Uterus (tissue), 4 donors: ENCODE results near the gene CSGALNACT2. TPM values are rescaled to one million over a fixed set of nuclear protein-coding genes. Genes with fewer than 3 reads are reported as not detected.

Experiments
- DNase-seq, 2 donors: peaks; one replicate each; pipeline ENCODE4 v3.0.0-alpha.2; 2019 to 2020
- H3K27ac ChIP-seq, 2 donors: fragments of 200-600 bp; sonication (generic); 1 replicate in 1 of 2; 2 replicates in 1 of 2; pipeline ENCODE4 v1.5.1; 2016 to 2018
- H3K27me3 ChIP-seq, 2 donors: fragments of 200-600 bp; sonication (generic); one replicate each; pipeline ENCODE4 v1.5.1; 2018 to 2019; ENCODE audit warnings: control low read depth in 1 of 2
- H3K36me3 ChIP-seq, 2 donors: fragments of 200-600 bp; sonication (generic); one replicate each; pipeline ENCODE4 v1.5.1; 2019; ENCODE audit warnings: control low read depth in 1 of 2
- H3K4me1 ChIP-seq, 2 donors: fragments of 200-600 bp; sonication (generic); one replicate each; pipeline ENCODE4 v1.5.1; 2018 to 2019; ENCODE audit warnings: control low read depth in 1 of 2
- H3K4me3 ChIP-seq, 2 donors: fragments of 200-600 bp; sonication (generic); 1 replicate in 1 of 2; 2 replicates in 1 of 2; pipeline ENCODE4 v1.5.1; 2018 to 2019; ENCODE audit warnings: mild to moderate bottlenecking in 1 of 2
- H3K9me3 ChIP-seq, 2 donors: fragments of 200-600 bp; sonication (generic); one replicate each; pipeline ENCODE4 v1.5.1; 2019; ENCODE audit warnings: control low read depth in 1 of 2
- POLR2A ChIP-seq, 2 donors: fragments of 450-650 bp; IDR thresholded peaks; one replicate each; pipeline ENCODE4 v1.6.1; 2016; ENCODE audit warnings: antibody characterized with exemption in 2 of 2, mild to moderate bottlenecking in 1 of 2, moderate library complexity in 1 of 2
- intact Hi-C: fragments of 100-400 bp; cut with DNase I; formaldehyde crosslinking; loops from one replicate; pipeline ENCODE4 v1.15.1; 2023; ENCODE audit warnings: low total_unique reads
- total RNA-seq, 4 donors: library from RNA; depleted of rRNA in 3 of 4; stranded (reverse); fragments of >200 nt in 3 of 4; gene quantifications; one replicate each; pipeline versions ENCODE4 v1.1.0 to v1.2.4, GENCODE V29; 2014 to 2023
- TF ChIP-seq, protein P1 (sequence below), 4 experiments: fragments of 200-600 bp in 2 of 4; fragments of 450-650 bp in 2 of 4; sonication (generic) in 2 of 4; IDR thresholded peaks; one replicate each; pipeline ENCODE4 v1.5.1; 2016 to 2019; ENCODE audit warnings: antibody characterized with exemption in 4 of 4, mild to moderate bottlenecking in 2 of 4, moderate library complexity in 1 of 4
- donor health status: DM: yes; HTN: yes; CAD: no.

Gene CSGALNACT2
- total RNA-seq, 4 donors from 2014 or later, result 18.4 to 43.7 (median 25.1) TPM

DNA sequence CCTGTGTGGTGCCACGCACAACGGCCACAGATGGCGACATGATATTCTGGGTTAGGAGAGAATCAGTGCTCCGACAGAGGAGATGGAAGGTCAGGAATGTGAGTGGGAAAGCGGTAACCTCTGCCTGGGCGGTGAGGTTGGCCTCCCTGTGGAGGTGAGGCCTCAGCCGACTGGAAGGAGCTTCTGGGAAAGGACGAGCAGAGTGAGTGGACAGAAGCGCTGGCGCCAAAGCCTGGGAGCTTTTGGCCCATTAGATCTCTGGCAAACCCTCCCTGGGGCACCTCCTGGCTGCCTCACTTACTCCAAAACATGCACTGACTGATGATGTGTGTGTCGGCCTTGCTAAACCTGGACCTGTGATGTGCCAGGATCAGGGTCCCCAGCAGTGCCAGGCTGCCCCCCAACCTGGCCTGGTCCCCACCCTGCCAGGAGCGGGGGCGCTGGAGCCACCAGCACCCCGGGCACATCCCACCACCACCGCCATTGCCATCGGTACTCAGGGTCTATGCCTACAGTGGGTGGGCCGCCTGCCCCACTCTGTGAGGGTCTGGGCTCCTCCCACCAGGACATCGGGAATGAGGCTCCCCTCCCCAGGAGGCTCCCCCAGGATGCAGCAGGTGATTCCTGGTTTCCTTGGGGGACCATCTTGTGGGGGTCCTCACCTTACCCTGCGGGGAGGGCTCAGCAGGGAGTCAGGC lies 77.7 kb downstream of the CSGALNACT2 start:
- Histone ChIP-seq H3K9me3 (no peaks in the 10 kb centered on the region), H3K27ac (no peak overlapping the region), H3K27me3 (no peaks in the 10 kb centered on the region), H3K4me1 (no peaks in the 10 kb centered on the region), H3K36me3 (no peaks in the 10 kb centered on the region), H3K4me3 (no peak overlapping the region)
- intact Hi-C loops, result no loop called here
- TF ChIP-seq, protein P1, sequence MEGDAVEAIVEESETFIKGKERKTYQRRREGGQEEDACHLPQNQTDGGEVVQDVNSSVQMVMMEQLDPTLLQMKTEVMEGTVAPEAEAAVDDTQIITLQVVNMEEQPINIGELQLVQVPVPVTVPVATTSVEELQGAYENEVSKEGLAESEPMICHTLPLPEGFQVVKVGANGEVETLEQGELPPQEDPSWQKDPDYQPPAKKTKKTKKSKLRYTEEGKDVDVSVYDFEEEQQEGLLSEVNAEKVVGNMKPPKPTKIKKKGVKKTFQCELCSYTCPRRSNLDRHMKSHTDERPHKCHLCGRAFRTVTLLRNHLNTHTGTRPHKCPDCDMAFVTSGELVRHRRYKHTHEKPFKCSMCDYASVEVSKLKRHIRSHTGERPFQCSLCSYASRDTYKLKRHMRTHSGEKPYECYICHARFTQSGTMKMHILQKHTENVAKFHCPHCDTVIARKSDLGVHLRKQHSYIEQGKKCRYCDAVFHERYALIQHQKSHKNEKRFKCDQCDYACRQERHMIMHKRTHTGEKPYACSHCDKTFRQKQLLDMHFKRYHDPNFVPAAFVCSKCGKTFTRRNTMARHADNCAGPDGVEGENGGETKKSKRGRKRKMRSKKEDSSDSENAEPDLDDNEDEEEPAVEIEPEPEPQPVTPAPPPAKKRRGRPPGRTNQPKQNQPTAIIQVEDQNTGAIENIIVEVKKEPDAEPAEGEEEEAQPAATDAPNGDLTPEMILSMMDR (IDR thresholded peaks at IDR 0.05), result no peak
- no peak for TF ChIP-seq POLR2A (IDR thresholded peaks at IDR 0.05)
- no peak for DNase-seq

DNA sequence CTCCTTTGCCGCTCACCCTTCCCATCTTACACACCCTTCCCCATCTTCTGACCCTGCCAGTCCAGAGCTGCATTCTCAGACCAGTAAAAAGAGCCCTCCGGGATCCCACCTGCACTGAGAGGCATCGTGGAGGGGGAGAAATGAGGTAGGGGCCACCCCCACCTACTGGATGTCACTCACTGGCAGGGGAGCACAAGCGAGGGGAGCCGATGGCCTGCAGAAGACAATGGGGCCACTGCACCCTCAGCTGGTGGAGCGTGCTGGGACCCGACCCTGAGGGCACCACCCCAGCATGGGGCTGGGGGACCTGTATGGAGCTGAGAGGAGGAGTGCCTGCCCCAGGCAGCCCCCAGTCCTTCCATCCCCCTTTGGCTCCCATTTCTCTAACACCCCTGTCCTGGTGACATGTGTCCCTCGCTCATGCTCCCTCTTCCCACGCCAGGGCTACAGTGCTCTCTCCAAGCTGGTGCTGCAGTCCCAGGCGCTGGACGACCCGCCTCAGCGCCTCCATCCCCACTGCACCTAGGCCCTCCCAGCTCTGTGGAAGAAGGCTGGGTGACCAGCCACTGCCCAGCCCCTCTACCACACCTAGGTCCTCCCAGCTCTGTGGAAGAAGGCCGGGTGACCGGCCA lies 78.8 kb downstream of the CSGALNACT2 start:
- H3K4me1 ChIP-seq, result no peaks in the 10 kb centered on the region
- DNase-seq, result no peak
- no peak for TF ChIP-seq POLR2A (IDR thresholded peaks at IDR 0.05)
- TF ChIP-seq, protein P1 (IDR thresholded peaks at IDR 0.05), result no peak
- no peaks in the 10 kb centered on the region for H3K36me3 ChIP-seq
- no peak overlapping the region for H3K4me3 ChIP-seq
- intact Hi-C loops, result no loop called here
- H3K27ac ChIP-seq, result no peak overlapping the region
- H3K9me3 ChIP-seq, result no peaks in the 10 kb centered on the region
- no peaks in the 10 kb centered on the region for H3K27me3 ChIP-seq

DNA sequence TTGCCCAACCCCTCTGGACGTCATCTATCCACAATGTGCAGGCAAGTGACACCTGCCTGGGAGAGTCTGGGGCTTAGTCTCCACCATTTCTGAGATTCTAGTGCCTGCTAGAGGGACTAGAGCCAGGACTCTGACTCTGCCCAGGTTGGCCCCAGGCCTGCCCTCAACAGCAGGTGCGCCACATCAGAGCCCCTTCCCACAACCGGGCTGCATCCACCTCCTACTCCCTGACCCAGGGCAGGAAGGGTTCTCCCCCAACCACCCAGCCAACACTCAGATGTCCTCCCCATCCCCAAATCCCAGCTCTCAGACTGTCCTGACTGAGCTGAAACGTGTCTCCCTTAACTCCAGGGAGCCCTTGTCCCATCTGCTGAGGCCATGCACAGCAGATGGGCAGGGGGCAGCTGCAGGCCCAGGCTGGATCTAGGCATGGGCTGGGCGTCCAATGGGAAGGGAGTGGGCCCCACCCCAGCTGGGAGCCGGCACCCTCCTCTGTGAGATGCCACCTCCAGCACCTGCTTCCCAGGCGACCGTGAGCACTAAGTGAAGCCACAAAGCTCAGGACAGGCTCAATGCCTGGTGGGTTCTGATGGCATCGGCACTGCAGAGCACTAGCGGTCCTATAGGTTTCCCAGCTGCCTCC lies 79.4 kb downstream of the CSGALNACT2 start:
- Histone ChIP-seq H3K36me3 (no peaks in the 10 kb centered on the region), H3K27ac (no peak overlapping the region), H3K27me3 (no peaks in the 10 kb centered on the region), H3K9me3 (no peaks in the 10 kb centered on the region), H3K4me1 (no peaks in the 10 kb centered on the region), H3K4me3 (no peak overlapping the region)
- TF ChIP-seq, protein P1 (IDR thresholded peaks at IDR 0.05), result no peak
- TF ChIP-seq POLR2A (IDR thresholded peaks at IDR 0.05), result no peak
- intact Hi-C loops, result no loop called here
- DNase-seq, result no peak

DNA sequence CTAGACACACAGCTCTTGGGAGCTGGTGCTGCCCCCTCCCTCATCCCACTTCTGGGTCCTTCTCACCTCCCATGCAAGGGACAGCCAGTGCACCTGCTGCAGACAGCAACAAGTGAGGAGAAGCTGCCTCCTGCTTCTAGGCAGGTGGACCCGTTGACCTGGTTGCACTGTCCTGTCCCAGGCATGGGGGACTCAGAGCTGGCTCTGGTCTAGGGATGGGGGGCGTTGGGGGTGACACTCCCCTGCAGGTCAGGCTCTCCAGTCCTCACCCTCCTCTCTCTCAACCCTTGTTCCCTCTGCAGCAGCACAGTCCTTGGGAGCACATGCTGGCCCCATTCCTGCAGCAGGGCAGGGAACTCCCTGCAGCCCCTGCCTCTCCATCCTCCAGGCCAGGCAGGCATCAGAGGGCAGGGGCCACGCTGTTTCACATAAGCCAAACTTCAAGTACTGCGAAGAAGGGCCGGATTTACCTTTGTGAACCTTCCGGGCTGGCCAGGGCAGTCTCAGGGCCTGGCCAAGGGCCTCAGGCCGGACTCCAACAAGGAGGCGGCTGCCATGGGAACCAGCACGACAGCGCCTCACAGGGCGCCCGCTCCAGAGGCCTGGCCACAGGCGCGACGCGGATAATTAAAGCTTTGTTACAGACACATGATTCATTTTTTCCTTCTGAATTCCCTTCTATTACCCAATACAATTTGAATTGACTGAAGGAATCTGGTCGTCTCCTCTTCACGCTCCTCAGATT lies 80.1 kb downstream of the CSGALNACT2 start:
- TF ChIP-seq, protein P1 (IDR thresholded peaks at IDR 0.05), result no peak
- no peak for TF ChIP-seq POLR2A (IDR thresholded peaks at IDR 0.05)
- Histone ChIP-seq H3K9me3 (no peaks in the 10 kb centered on the region), H3K4me3 (no peak overlapping the region), H3K27me3 (no peaks in the 10 kb centered on the region), H3K36me3 (no peaks in the 10 kb centered on the region), H3K27ac (no peak overlapping the region), H3K4me1 (no peaks in the 10 kb centered on the region)
- intact Hi-C loops, result no loop called here
- DNase-seq, result no peak
